ENCODE data around the gene ZNF358.
A peak's percentile ranks its signal among the peaks of the same experiment; 100 is the strongest.

The ZNF358 gene

GRCh38 chr19:7549429-7550148 is 33.7 kb downstream of the ZNF358 start:
- TF ChIP-seq CTCF (IDR thresholded peaks at IDR 0.05; ENCODE audit: borderline replicate concordance, control extremely low read depth, extremely low read depth, insufficient read depth, missing control alignments) = no peak
- DNase-seq (ENCODE audit: low spot score) = no peak
- in situ Hi-C loops (cut with MboI; ENCODE audit: low sequenced_read_pairs, unreplicated experiment) = no loop called here

DNA sequence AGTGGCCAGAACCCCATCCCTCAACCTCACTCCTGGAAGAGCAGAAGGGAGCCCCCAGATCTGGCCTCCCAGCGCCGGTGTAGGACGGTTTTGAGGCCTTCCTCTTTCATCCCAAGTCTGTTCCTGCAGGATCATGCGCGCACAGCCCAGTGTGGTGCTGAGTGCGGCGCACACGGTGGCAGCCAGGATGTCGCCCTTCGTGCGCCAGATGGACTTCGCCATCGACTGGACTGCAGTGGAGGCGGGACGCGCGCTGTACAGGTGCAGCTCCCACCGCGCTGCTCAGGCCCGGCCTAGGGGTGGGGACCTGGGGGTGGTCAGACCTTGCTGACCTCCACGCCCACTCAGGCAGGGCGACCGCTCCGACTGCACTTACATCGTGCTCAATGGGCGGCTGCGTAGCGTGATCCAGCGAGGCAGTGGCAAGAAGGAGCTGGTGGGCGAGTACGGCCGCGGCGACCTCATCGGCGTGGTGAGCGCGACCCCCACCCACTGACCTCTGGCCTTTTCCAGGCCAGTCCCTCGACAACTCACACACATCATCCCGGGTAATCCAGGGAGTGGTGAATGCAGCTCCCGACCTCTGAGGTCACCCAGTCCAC is 34.4 kb downstream of the ZNF358 start:
- in situ Hi-C loops (cut with MboI; ENCODE audit: low sequenced_read_pairs, unreplicated experiment) = no loop called here
- no peak for DNase-seq (ENCODE audit: low spot score)
- TF ChIP-seq CTCF (IDR thresholded peaks at IDR 0.05; ENCODE audit: borderline replicate concordance, control extremely low read depth, extremely low read depth, insufficient read depth, missing control alignments) = no peak

DNA sequence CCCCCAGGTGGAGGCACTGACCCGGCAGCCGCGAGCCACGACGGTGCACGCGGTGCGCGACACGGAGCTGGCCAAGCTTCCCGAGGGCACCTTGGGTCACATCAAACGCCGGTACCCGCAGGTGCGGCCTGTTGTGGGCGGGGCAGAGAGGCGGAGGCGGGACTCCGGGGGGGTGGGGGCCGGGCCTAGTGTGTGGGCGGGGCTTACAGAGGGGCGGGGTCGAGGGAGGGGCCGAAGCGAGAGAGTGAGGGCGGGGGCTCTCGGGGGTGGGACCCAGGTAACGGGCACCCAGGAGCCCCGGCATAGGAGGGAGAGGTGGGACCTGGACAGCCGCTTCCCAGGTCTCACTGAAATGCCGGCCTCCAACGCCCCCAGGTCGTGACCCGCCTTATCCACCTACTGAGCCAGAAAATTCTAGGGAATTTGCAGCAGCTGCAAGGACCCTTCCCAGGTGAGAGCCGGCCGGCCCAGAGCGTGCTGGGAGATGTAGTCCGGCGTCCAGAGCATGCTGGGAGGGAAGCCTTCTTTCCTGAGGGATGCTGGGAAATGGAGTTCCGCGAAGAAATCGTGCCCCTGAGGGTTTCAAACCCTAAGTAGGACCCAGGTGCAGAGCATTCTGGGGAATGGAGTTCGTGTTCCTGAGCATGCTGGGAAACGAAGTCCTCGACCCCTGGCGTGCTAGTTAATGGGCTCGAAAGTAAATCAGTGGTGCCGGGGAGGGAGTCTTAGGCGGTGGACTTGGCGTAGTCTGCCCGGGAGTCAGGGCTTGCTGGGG is 35.3 kb downstream of the ZNF358 start:
- DNase-seq (ENCODE audit: low spot score) = peak; percentile 71
- no peak for TF ChIP-seq CTCF (IDR thresholded peaks at IDR 0.05; ENCODE audit: borderline replicate concordance, control extremely low read depth, extremely low read depth, insufficient read depth, missing control alignments)
- in situ Hi-C loops (cut with MboI; ENCODE audit: low sequenced_read_pairs, unreplicated experiment) = no loop called here

DNA sequence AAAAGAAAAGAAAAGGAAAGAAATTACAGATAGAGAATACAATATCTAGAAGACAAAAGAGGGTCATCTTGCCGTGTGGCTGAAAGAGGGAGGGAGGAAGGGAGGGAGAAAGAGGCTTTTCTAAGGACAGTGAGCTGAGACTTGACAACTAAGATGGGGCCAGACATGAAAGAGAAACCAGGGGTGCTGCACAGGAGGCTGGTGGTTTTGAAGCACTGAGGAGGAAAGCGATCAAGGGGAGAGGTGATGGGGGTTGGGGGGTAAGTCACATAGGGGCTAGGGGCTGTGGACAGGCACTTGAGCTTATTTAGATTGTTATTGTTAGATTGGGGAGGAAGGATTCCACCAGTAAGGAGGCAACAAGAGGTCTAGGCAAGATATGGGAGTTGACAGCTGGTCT is 36.9 kb downstream of the ZNF358 start:
- no peak for TF ChIP-seq CTCF (IDR thresholded peaks at IDR 0.05; ENCODE audit: borderline replicate concordance, control extremely low read depth, extremely low read depth, insufficient read depth, missing control alignments)
- in situ Hi-C loops (cut with MboI; ENCODE audit: low sequenced_read_pairs, unreplicated experiment) = no loop called here
- no peak for DNase-seq (ENCODE audit: low spot score)

GRCh38 chr19:7554565-7554964 is 38.7 kb downstream of the ZNF358 start:
- in situ Hi-C loops (cut with MboI; ENCODE audit: low sequenced_read_pairs, unreplicated experiment) = no loop called here
- no peak for DNase-seq (ENCODE audit: low spot score)
- no peak for TF ChIP-seq CTCF (IDR thresholded peaks at IDR 0.05; ENCODE audit: borderline replicate concordance, control extremely low read depth, extremely low read depth, insufficient read depth, missing control alignments)

DNA sequence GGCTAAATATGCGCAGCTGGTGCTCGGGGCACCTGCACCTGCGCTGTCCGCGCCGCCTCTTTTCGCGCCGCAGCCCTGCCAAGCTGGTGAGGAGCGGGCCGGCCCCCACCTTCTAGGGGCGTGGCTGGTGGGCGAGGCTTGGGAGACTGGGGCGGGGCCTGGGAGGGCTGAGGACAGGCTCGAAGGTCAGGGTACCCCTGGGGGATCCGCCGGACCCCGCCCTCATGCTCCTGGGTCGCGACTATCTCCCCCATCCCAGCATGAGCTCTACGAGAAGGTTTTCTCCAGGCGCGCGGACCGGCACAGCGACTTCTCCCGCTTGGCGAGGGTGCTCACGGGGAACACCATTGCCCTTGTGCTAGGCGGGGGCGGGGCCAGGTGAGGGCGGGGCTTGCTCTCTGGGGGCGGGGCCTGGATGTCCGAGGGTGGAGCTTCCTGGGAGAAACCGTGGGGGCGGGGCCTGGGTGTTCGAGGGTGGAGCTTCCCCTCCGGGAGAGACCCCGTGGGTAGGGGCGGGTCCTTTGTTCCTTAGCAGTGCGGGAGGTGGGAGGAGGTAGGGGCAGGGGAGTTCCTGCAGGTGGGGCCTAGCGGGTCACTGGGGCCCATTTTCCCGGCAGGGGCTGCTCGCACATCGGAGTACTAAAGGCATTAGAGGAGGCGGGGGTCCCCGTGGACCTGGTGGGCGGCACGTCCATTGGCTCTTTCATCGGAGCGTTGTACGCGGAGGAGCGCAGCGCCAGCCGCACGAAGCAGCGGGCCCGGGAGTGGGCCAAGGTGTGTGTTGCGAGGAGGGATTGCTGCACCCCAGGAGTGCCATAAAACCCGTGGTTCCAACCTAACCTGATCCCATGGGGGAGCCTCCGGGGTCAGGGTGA is 39.3 kb downstream of the ZNF358 start:
- in situ Hi-C loops (cut with MboI; ENCODE audit: low sequenced_read_pairs, unreplicated experiment) = no loop called here
- DNase-seq (ENCODE audit: low spot score) = no peak

More for the DNA sequence above, 39.3 kb downstream of the ZNF358 start:
- no peak for TF ChIP-seq CTCF (IDR thresholded peaks at IDR 0.05; ENCODE audit: borderline replicate concordance, control extremely low read depth, extremely low read depth, insufficient read depth, missing control alignments)
